Central memory CD4-positive, alpha-beta T cell (primary cell): Measurements from ENCODE around the gene LRCH3.

ENCODE experiments used
- DNase-seq: peaks from one replicate; pipeline ENCODE4 v3.0.0; 2022

Gene LRCH3

GRCh38 chr3:197793247-197793646 lies 2.2 kb downstream of the LRCH3 start:
- DNase-seq = peak; percentile 3

- DNase-seq = no peak
These were observed 3.1 kb downstream of the LRCH3 start for GRCh38 chr3:197794115-197794514.

GRCh38 chr3:197795200-197795599 lies 4.1 kb downstream of the LRCH3 start:
- DNase-seq = no peak

GRCh38 chr3:197796087-197796486 lies 5.0 kb downstream of the LRCH3 start:
- DNase-seq = no peak

GRCh38 chr3:197798863-197799262 lies 7.8 kb downstream of the LRCH3 start:
- DNase-seq = no peak

GRCh38 chr3:197800379-197800778 lies 9.3 kb downstream of the LRCH3 start:
- DNase-seq = no peak

GRCh38 chr3:197801891-197802778 lies 11.1 kb downstream of the LRCH3 start:
- peak; percentile 23 for DNase-seq

GRCh38 chr3:197802779-197803459 lies 11.9 kb downstream of the LRCH3 start:
- no peak for DNase-seq

GRCh38 chr3:197804511-197804910 lies 13.5 kb downstream of the LRCH3 start:
- DNase-seq = no peak

GRCh38 chr3:197807969-197808587 lies 17.0 kb downstream of the LRCH3 start:
- DNase-seq = no peak

GRCh38 chr3:197809356-197810020 lies 18.4 kb downstream of the LRCH3 start:
- DNase-seq = no peak

GRCh38 chr3:197810901-197811300 lies 19.8 kb downstream of the LRCH3 start:
- DNase-seq = no peak

GRCh38 chr3:197811343-197811742 lies 20.3 kb downstream of the LRCH3 start:
- no peak for DNase-seq

GRCh38 chr3:197814372-197814771 lies 23.3 kb downstream of the LRCH3 start:
- DNase-seq = no peak

- DNase-seq = no peak
These were observed 29.7 kb downstream of the LRCH3 start for GRCh38 chr3:197820550-197821335.

- DNase-seq = no peak
These were observed 38.5 kb downstream of the LRCH3 start for GRCh38 chr3:197829397-197830045.

GRCh38 chr3:197830308-197830966 lies 39.4 kb downstream of the LRCH3 start:
- DNase-seq = no peak

GRCh38 chr3:197830967-197831313 lies 39.9 kb downstream of the LRCH3 start:
- DNase-seq = no peak

GRCh38 chr3:197833930-197834715 lies 43.1 kb downstream of the LRCH3 start:
- no peak for DNase-seq

GRCh38 chr3:197835509-197835908 lies 44.5 kb downstream of the LRCH3 start:
- DNase-seq = no peak
